ENCODE data around the gene SPRED1. TPM values are rescaled to one million over a fixed set of nuclear protein-coding genes. Genes with fewer than 3 reads are reported as not detected.

SPRED1 gene
- total RNA-seq, 1 donor = 32.6 TPM

DNA sequence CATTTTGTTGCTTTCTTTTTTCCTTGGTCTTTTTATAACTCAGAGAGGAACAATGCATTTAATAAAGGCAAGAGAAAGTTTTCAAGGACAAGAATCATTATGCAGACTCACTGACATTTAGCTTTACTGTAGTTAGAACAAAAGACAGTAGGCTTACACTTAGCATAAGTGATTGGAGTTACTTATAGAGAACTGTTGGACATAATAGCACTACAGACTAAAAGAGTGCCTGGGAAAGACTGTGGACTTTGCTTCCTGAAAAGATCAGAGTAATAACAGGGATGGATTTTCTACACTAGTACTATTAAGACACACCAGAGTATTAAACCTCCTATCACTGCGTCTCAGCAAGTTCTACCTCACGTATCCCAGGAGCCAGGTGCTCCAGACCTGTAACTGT lies 39.3 kb upstream of the SPRED1 start:
- H4K20me1 ChIP-seq (ENCODE audit: insufficient read depth, low read length) = no peaks in the 10 kb centered on the region
- peaks cover 18% of the 10 kb centered on the region for H3K4me1 ChIP-seq (ENCODE audit: insufficient read depth, low read length)
- peak overlapping the region; percentile 39 for H2AFZ ChIP-seq (ENCODE audit: low read length)
- TF ChIP-seq, protein P1, sequence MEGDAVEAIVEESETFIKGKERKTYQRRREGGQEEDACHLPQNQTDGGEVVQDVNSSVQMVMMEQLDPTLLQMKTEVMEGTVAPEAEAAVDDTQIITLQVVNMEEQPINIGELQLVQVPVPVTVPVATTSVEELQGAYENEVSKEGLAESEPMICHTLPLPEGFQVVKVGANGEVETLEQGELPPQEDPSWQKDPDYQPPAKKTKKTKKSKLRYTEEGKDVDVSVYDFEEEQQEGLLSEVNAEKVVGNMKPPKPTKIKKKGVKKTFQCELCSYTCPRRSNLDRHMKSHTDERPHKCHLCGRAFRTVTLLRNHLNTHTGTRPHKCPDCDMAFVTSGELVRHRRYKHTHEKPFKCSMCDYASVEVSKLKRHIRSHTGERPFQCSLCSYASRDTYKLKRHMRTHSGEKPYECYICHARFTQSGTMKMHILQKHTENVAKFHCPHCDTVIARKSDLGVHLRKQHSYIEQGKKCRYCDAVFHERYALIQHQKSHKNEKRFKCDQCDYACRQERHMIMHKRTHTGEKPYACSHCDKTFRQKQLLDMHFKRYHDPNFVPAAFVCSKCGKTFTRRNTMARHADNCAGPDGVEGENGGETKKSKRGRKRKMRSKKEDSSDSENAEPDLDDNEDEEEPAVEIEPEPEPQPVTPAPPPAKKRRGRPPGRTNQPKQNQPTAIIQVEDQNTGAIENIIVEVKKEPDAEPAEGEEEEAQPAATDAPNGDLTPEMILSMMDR (IDR thresholded peaks at IDR 0.05; ENCODE audit: extremely low read depth, low read depth, low read length) = no peak
- no peak overlapping the region for H3K27ac ChIP-seq (ENCODE audit: low read depth, low read length)
- no peaks in the 10 kb centered on the region for H3K79me2 ChIP-seq (ENCODE audit: insufficient read depth, low read length)
- H3K4me3 ChIP-seq (ENCODE audit: insufficient read depth, low read length) = no peak overlapping the region
- no peaks in the 10 kb centered on the region for H3K36me3 ChIP-seq (ENCODE audit: insufficient read depth, low read length)
- H3K27me3 ChIP-seq (ENCODE audit: insufficient read depth, low read length) = no peaks in the 10 kb centered on the region
- H3K4me2 ChIP-seq (ENCODE audit: insufficient read depth, low read length) = no peak overlapping the region
- H3K9me3 ChIP-seq (ENCODE audit: low read depth, low read length) = no peaks in the 10 kb centered on the region
- DNase-seq (ENCODE audit: insufficient read length, low spot score, missing footprints) = no peak

DNA sequence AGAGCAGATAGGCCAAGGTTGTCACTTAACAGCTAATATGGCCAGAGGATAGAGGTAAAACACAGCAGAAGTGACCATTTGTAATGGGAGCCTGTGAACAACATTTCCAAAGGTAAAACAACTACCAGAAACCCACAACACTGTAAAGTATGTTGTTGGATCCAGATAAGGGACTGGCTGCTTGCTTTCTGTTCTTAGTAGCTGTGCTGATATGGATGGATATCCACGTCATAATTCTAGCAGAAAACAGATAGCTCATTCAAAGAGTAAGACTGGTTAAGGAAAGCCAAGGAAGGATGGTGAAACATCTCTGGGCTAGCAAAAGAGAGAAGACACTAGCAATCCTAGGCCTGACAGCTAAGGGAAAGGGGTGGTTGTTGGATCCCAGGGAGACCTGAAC lies 36.9 kb upstream of the SPRED1 start:
- Histone ChIP-seq H2AFZ (ENCODE audit: low read length) (no peak overlapping the region), H3K4me1 (ENCODE audit: insufficient read depth, low read length) (peaks cover 20% of the 10 kb centered on the region), H3K4me2 (ENCODE audit: insufficient read depth, low read length) (no peak overlapping the region), H3K4me3 (ENCODE audit: insufficient read depth, low read length) (no peak overlapping the region), H3K79me2 (ENCODE audit: insufficient read depth, low read length) (no peaks in the 10 kb centered on the region), H4K20me1 (ENCODE audit: insufficient read depth, low read length) (no peaks in the 10 kb centered on the region), H3K9me3 (ENCODE audit: low read depth, low read length) (no peaks in the 10 kb centered on the region), H3K36me3 (ENCODE audit: insufficient read depth, low read length) (no peaks in the 10 kb centered on the region), H3K27me3 (ENCODE audit: insufficient read depth, low read length) (no peaks in the 10 kb centered on the region), H3K27ac (ENCODE audit: low read depth, low read length) (no peak overlapping the region)
- DNase-seq (ENCODE audit: insufficient read length, low spot score, missing footprints) = no peak
- TF ChIP-seq, protein P1 (IDR thresholded peaks at IDR 0.05; ENCODE audit: extremely low read depth, low read depth, low read length) = no peak

DNA sequence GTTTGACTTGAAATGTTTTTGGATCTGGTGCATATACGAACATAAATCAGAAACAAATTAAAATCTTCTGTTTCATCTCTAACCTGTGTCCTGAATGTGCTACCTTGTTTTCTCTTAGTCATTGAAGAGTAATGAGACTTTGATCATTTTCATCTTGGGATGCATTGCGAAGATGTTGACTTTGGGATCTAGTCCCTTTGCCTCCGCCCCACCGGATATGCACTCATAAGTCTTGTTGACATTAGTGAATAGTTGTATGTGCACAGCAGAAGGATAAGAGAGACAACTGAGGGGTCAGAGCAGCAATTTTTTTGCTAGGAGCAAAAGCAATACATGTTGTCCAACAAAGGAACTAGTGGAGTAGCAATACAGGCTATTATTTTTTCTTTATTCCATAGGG lies 35.9 kb upstream of the SPRED1 start:
- Histone ChIP-seq H3K36me3 (ENCODE audit: insufficient read depth, low read length) (no peaks in the 10 kb centered on the region), H3K4me3 (ENCODE audit: insufficient read depth, low read length) (no peak overlapping the region), H4K20me1 (ENCODE audit: insufficient read depth, low read length) (no peaks in the 10 kb centered on the region), H3K4me2 (ENCODE audit: insufficient read depth, low read length) (peak overlapping the region; percentile 63), H3K27ac (ENCODE audit: low read depth, low read length) (no peak overlapping the region), H2AFZ (ENCODE audit: low read length) (no peak overlapping the region), H3K79me2 (ENCODE audit: insufficient read depth, low read length) (no peaks in the 10 kb centered on the region), H3K27me3 (ENCODE audit: insufficient read depth, low read length) (no peaks in the 10 kb centered on the region), H3K4me1 (ENCODE audit: insufficient read depth, low read length) (peaks cover 20% of the 10 kb centered on the region), H3K9me3 (ENCODE audit: low read depth, low read length) (no peaks in the 10 kb centered on the region)
- TF ChIP-seq, protein P1 (IDR thresholded peaks at IDR 0.05; ENCODE audit: extremely low read depth, low read depth, low read length) = no peak
- DNase-seq (ENCODE audit: insufficient read length, low spot score, missing footprints) = peak; percentile 72

DNA sequence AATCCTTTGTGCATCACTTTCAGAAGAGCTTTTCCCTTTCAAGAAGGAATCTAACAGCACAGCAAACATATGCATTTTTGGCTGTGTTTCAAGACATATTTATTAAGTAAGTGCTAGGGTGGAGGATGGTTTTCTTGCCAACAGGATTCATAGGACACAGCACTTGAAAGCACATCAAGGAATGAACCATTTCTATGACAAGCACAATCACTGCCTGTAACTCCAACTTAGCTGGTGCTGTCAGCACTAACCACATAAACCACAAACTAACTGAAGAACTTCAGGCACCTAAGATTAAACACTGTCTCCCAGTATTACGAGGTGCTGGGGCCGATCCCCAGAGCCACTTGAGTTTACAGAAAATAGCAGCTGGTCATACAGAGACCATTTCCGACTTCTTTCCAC lies 35.4 kb upstream of the SPRED1 start:
- H3K79me2 ChIP-seq (ENCODE audit: insufficient read depth, low read length) = no peaks in the 10 kb centered on the region
- peaks cover 20% of the 10 kb centered on the region for H3K4me1 ChIP-seq (ENCODE audit: insufficient read depth, low read length)
- H4K20me1 ChIP-seq (ENCODE audit: insufficient read depth, low read length) = no peaks in the 10 kb centered on the region
- H3K4me3 ChIP-seq (ENCODE audit: insufficient read depth, low read length) = no peak overlapping the region
- DNase-seq (ENCODE audit: insufficient read length, low spot score, missing footprints) = no peak
- no peaks in the 10 kb centered on the region for H3K27me3 ChIP-seq (ENCODE audit: insufficient read depth, low read length)
- H2AFZ ChIP-seq (ENCODE audit: low read length) = peak overlapping the region; percentile 23
- no peak overlapping the region for H3K27ac ChIP-seq (ENCODE audit: low read depth, low read length)
- no peaks in the 10 kb centered on the region for H3K9me3 ChIP-seq (ENCODE audit: low read depth, low read length)
- H3K36me3 ChIP-seq (ENCODE audit: insufficient read depth, low read length) = no peaks in the 10 kb centered on the region
- H3K4me2 ChIP-seq (ENCODE audit: insufficient read depth, low read length) = peak overlapping the region; percentile 63
- TF ChIP-seq, protein P1 (IDR thresholded peaks at IDR 0.05; ENCODE audit: extremely low read depth, low read depth, low read length) = no peak

Data from osteoblast (primary cell).